Activated T-cell treated with anti-CD3 and anti-CD28 coated beads for 24 hours (primary cell): Measurements from ENCODE around the gene IRX1.

Source experiments
- DNase-seq: peaks from one replicate; pipeline ENCODE4 v3.0.0-alpha.2; 2020; ENCODE audit warnings: low read depth

Gene IRX1

GRCh38 chr5:3650868-3651267, 55.2 kb downstream of the IRX1 start:
- DNase-seq: no peak
